Measurements from ENCODE around the gene PTOV1.
"Not testable (repeated sequence)": the region's sequence is repeated elsewhere in the genome, so short reads cannot be mapped to it uniquely, and the experiment has no call there.

The PTOV1 gene

GRCh38 chr19:49816590-49816989, 34.4 kb upstream of the PTOV1 start:
- DNase-seq (ENCODE audit: extremely low spot score, insufficient read length, low read depth) (no peak), FAIRE-seq (no peak)

- DNase-seq (ENCODE audit: extremely low spot score, insufficient read length, low read depth) (peak; percentile 78), FAIRE-seq (peak; percentile 81)
These were observed 32.9 kb upstream of the PTOV1 start, which contains the start of gene MED25 for GRCh38 chr19:49817964-49818648. Gene MED25, plus strand, starts transcription at chr19:49818289. Its CDS starts 53 bp downstream, at chr19:49818342.

GRCh38 chr19:49818649-49819370, 32.1 kb upstream of the PTOV1 start:
- FAIRE-seq (no peak), DNase-seq (ENCODE audit: extremely low spot score, insufficient read length, low read depth) (no peak)

GRCh38 chr19:49819452-49820115, 31.4 kb upstream of the PTOV1 start:
- not testable (repeated sequence) for FAIRE-seq; DNase-seq (ENCODE audit: extremely low spot score, insufficient read length, low read depth)

- DNase-seq (ENCODE audit: extremely low spot score, insufficient read length, low read depth) (no peak), FAIRE-seq (no peak)
These were observed 30.8 kb upstream of the PTOV1 start for GRCh38 chr19:49820125-49820524.

GRCh38 chr19:49823472-49823871, 27.5 kb upstream of the PTOV1 start:
- DNase-seq (ENCODE audit: extremely low spot score, insufficient read length, low read depth): no peak
- no peak for FAIRE-seq

- FAIRE-seq (no peak), DNase-seq (ENCODE audit: extremely low spot score, insufficient read length, low read depth) (no peak)
These were observed 26.3 kb upstream of the PTOV1 start for GRCh38 chr19:49824662-49825061.

GRCh38 chr19:49827034-49827433, 23.9 kb upstream of the PTOV1 start:
- DNase-seq (ENCODE audit: extremely low spot score, insufficient read length, low read depth) (no peak), FAIRE-seq (no peak)

- DNase-seq (ENCODE audit: extremely low spot score, insufficient read length, low read depth) (no peak), FAIRE-seq (no peak)
These were observed 21.8 kb upstream of the PTOV1 start for GRCh38 chr19:49829200-49829599.

- no peak for DNase-seq (ENCODE audit: extremely low spot score, insufficient read length, low read depth)
- FAIRE-seq: no peak
These were observed 21.2 kb upstream of the PTOV1 start for GRCh38 chr19:49829721-49830120.

GRCh38 chr19:49830766-49831165, 20.2 kb upstream of the PTOV1 start:
- DNase-seq (ENCODE audit: extremely low spot score, insufficient read length, low read depth): no peak
- FAIRE-seq: no peak

- no peak for DNase-seq (ENCODE audit: extremely low spot score, insufficient read length, low read depth)
- no peak for FAIRE-seq
These were observed 19.4 kb upstream of the PTOV1 start for GRCh38 chr19:49831592-49831991.

- no peak for FAIRE-seq
- DNase-seq (ENCODE audit: extremely low spot score, insufficient read length, low read depth): no peak
These were observed 18.4 kb upstream of the PTOV1 start for GRCh38 chr19:49832556-49832955.

- FAIRE-seq (no peak), DNase-seq (ENCODE audit: extremely low spot score, insufficient read length, low read depth) (no peak)
These were observed 17.4 kb upstream of the PTOV1 start for GRCh38 chr19:49833599-49833998.

- no peak for FAIRE-seq
These were observed 15.4 kb upstream of the PTOV1 start for GRCh38 chr19:49835562-49835961.

GRCh38 chr19:49836176-49837008, 14.6 kb upstream of the PTOV1 start:
- FAIRE-seq (no peak), DNase-seq (ENCODE audit: extremely low spot score, insufficient read length, low read depth) (no peak)

More at GRCh38 chr19:49835562-49835961, 15.4 kb upstream of the PTOV1 start:
- no peak for DNase-seq (ENCODE audit: extremely low spot score, insufficient read length, low read depth)

- DNase-seq (ENCODE audit: extremely low spot score, insufficient read length, low read depth) (no peak), FAIRE-seq (no peak)
These were observed 14.0 kb upstream of the PTOV1 start for GRCh38 chr19:49837009-49837310.

GRCh38 chr19:49837425-49837824, 13.5 kb upstream of the PTOV1 start:
- no peak for DNase-seq (ENCODE audit: extremely low spot score, insufficient read length, low read depth)
- FAIRE-seq: no peak

- FAIRE-seq (no peak), DNase-seq (ENCODE audit: extremely low spot score, insufficient read length, low read depth) (no peak)
These were observed 11.9 kb upstream of the PTOV1 start for GRCh38 chr19:49838885-49839588.

- DNase-seq (ENCODE audit: extremely low spot score, insufficient read length, low read depth) (no peak), FAIRE-seq (no peak)
These were observed 11.2 kb upstream of the PTOV1 start for GRCh38 chr19:49839713-49840112.

Measured in GM18507 (cell line).